Measurements from ENCODE around the gene RAB11A. TPM values are rescaled to one million over a fixed set of nuclear protein-coding genes. Genes with fewer than 3 reads are reported as not detected.
A peak's percentile ranks its signal among the peaks of the same experiment; 100 is the strongest.

Gene RAB11A
- total RNA-seq, 2 donors from 2014 or later = 233 to 295 TPM

DNA sequence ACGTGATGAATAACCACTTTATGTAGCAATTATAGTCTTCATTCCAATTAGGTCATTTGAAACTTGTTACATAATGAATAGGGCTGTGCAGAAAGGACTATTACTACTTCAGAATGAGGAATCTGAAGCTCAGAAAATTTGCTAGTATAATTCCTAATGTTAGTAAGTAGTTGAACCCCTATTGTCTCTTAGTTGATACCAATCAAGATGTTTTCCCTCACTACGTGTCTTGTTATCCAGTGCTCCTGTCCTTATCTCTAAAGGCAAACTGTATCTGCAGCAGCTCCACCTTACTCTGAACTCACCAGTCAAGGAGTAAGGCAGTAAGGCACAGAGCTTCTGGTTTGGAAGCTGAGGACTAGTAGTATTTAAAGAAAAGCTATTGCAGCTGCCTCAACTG lies 32.0 kb downstream of the RAB11A start:
- H3K27ac Mint-ChIP-seq = peak overlapping the region; percentile 26
- Histone ChIP-seq H3K27ac (ENCODE audit: low read depth, low read length) (no peak overlapping the region), H3K9ac (ENCODE audit: extremely low read depth, low read length, poor library complexity, severe bottlenecking) (no peak overlapping the region)

DNA sequence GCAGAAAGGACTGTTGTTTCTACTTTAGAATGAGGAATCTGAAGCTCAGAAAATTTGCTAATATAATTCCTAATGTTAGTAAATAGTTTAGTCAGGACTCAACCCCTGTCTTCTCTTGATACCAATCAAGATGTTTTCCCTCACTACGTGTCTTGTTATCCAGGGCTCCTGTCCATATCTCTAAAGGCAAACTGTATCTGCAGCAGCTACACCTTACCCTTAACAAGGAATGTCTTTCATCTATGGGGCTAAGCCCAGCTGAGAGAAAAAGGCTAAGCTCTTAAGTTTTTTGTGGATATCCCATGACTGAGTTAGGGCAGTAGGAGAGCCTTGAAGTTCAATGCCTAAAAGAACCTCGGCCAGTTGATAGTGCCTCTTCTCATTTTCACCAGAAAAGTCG lies 32.5 kb downstream of the RAB11A start:
- Mint-ChIP-seq H3K9me3 (no peaks in the 10 kb centered on the region), H3K4me3 (no peak overlapping the region), H3K27me3 (ENCODE audit: insufficient read depth) (no peaks in the 10 kb centered on the region), H3K27ac (peak overlapping the region; percentile 41), H3K4me1 (peaks cover 18% of the 10 kb centered on the region), H3K36me3 (ENCODE audit: low read depth) (peaks cover 55% of the 10 kb centered on the region)
- Histone ChIP-seq H3K27ac (ENCODE audit: low read depth, low read length) (no peak overlapping the region), H3K9ac (ENCODE audit: extremely low read depth, low read length, poor library complexity, severe bottlenecking) (no peak overlapping the region), H3K4me1 (ENCODE audit: control insufficient read depth, insufficient read depth, low read length) (peaks cover 12% of the 10 kb centered on the region), H3K27me3 (ENCODE audit: control insufficient read depth, insufficient read depth, low read length, poor library complexity, severe bottlenecking) (no peaks in the 10 kb centered on the region), H3K9me3 (ENCODE audit: control insufficient read depth, low read length) (no peaks in the 10 kb centered on the region), H3K4me3 (ENCODE audit: low read length) (peak overlapping the region; percentile 42), H3K36me3 (ENCODE audit: control insufficient read depth, insufficient read depth, low read length) (peaks cover 86% of the 10 kb centered on the region)
- DNase-seq = no peak
- TF ChIP-seq, protein P1, sequence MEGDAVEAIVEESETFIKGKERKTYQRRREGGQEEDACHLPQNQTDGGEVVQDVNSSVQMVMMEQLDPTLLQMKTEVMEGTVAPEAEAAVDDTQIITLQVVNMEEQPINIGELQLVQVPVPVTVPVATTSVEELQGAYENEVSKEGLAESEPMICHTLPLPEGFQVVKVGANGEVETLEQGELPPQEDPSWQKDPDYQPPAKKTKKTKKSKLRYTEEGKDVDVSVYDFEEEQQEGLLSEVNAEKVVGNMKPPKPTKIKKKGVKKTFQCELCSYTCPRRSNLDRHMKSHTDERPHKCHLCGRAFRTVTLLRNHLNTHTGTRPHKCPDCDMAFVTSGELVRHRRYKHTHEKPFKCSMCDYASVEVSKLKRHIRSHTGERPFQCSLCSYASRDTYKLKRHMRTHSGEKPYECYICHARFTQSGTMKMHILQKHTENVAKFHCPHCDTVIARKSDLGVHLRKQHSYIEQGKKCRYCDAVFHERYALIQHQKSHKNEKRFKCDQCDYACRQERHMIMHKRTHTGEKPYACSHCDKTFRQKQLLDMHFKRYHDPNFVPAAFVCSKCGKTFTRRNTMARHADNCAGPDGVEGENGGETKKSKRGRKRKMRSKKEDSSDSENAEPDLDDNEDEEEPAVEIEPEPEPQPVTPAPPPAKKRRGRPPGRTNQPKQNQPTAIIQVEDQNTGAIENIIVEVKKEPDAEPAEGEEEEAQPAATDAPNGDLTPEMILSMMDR (conservative IDR thresholded peaks at IDR 0.05) = no peak
- 76 to 81% methylated on average over 3 of the region's 3 CpGs for WGBS, 2 experiments (ENCODE audit: insufficient coverage in 1 of 2, insufficient read length in 1 of 2)

More for the DNA sequence above, 32.0 kb downstream of the RAB11A start:
- Histone ChIP-seq H3K4me3 (ENCODE audit: low read length) (peak overlapping the region; percentile 42), H3K9me3 (ENCODE audit: control insufficient read depth, low read length) (no peaks in the 10 kb centered on the region), H3K27me3 (ENCODE audit: control insufficient read depth, insufficient read depth, low read length, poor library complexity, severe bottlenecking) (no peaks in the 10 kb centered on the region), H3K36me3 (ENCODE audit: control insufficient read depth, insufficient read depth, low read length) (peaks cover 86% of the 10 kb centered on the region), H3K4me1 (ENCODE audit: control insufficient read depth, insufficient read depth, low read length) (peaks cover 12% of the 10 kb centered on the region)
- no peak for DNase-seq
- H3K9me3 Mint-ChIP-seq = no peaks in the 10 kb centered on the region
- peaks cover 18% of the 10 kb centered on the region for H3K4me1 Mint-ChIP-seq
- no peaks in the 10 kb centered on the region for H3K27me3 Mint-ChIP-seq (ENCODE audit: insufficient read depth)
- WGBS, 2 experiments (ENCODE audit: insufficient coverage in 1 of 2, insufficient read length in 1 of 2) = 58 to 90% methylated on average over 2 of the region's 2 CpGs
- no peak overlapping the region for H3K4me3 Mint-ChIP-seq
- TF ChIP-seq, protein P1 (conservative IDR thresholded peaks at IDR 0.05) = no peak
- H3K36me3 Mint-ChIP-seq (ENCODE audit: low read depth) = peaks cover 53% of the 10 kb centered on the region

DNA sequence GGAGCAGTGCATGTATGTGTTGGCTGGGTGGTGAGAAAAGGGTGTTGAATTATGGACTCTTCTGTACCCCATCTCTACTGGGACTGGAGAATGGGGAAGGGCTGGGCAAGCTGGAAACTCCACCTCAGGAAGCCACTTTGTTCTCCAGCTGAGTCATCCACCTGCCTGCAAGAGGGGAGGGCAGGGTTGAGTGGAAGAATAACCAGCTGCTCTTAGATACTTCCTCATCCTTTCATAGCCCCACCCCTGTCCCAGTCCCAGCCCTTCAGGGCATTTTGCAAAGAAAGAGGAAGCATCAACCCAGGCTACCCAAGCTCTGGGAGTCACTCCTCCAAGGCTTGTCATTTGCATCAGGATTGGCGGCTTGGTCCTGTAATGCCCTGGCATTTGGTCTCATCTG lies 33.1 kb downstream of the RAB11A start:
- Mint-ChIP-seq H3K36me3 (ENCODE audit: low read depth) (peaks cover 58% of the 10 kb centered on the region), H3K4me3 (no peak overlapping the region), H3K9me3 (no peaks in the 10 kb centered on the region), H3K27me3 (ENCODE audit: insufficient read depth) (no peaks in the 10 kb centered on the region), H3K27ac (peak overlapping the region; percentile 41), H3K4me1 (peaks cover 18% of the 10 kb centered on the region)
- TF ChIP-seq, protein P1 (conservative IDR thresholded peaks at IDR 0.05) = no peak
- no peak for DNase-seq
- 83 to 86% methylated on average over 1 of the region's 1 CpG for WGBS, 2 experiments (ENCODE audit: insufficient coverage in 1 of 2, insufficient read length in 1 of 2)
- no peaks in the 10 kb centered on the region for H3K27me3 ChIP-seq (ENCODE audit: control insufficient read depth, insufficient read depth, low read length, poor library complexity, severe bottlenecking)
- no peak overlapping the region for H3K4me3 ChIP-seq (ENCODE audit: low read length)
- H3K36me3 ChIP-seq (ENCODE audit: control insufficient read depth, insufficient read depth, low read length) = peaks cover 86% of the 10 kb centered on the region
- H3K27ac ChIP-seq (ENCODE audit: low read depth, low read length) = no peak overlapping the region
- no peak overlapping the region for H3K9ac ChIP-seq (ENCODE audit: extremely low read depth, low read length, poor library complexity, severe bottlenecking)
- peaks cover 12% of the 10 kb centered on the region for H3K4me1 ChIP-seq (ENCODE audit: control insufficient read depth, insufficient read depth, low read length)
- no peaks in the 10 kb centered on the region for H3K9me3 ChIP-seq (ENCODE audit: control insufficient read depth, low read length)

Measured in endodermal cell (in vitro differentiated cells).